Measurements from ENCODE around the gene TTN.

DNA sequence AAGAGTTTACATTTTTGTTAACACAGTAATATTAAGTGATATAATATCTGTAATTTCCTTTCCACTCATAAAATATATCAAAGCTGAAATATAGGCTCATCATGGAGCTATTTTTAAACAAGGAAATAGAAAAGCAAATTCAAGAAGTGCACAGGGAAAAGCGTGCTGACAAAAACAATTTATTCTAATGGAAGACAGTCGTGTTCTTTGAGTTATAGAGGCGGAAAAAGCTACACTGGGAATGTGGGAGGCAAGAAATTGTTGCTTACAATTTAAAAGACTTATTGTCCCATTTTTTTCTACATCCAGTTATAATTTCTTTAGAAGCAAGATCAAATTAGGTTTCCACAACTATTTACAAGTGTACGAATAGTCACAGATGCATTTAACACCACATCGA lies 3.2 kb upstream of the TTN start:
- TF ChIP-seq, protein P1, sequence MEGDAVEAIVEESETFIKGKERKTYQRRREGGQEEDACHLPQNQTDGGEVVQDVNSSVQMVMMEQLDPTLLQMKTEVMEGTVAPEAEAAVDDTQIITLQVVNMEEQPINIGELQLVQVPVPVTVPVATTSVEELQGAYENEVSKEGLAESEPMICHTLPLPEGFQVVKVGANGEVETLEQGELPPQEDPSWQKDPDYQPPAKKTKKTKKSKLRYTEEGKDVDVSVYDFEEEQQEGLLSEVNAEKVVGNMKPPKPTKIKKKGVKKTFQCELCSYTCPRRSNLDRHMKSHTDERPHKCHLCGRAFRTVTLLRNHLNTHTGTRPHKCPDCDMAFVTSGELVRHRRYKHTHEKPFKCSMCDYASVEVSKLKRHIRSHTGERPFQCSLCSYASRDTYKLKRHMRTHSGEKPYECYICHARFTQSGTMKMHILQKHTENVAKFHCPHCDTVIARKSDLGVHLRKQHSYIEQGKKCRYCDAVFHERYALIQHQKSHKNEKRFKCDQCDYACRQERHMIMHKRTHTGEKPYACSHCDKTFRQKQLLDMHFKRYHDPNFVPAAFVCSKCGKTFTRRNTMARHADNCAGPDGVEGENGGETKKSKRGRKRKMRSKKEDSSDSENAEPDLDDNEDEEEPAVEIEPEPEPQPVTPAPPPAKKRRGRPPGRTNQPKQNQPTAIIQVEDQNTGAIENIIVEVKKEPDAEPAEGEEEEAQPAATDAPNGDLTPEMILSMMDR (IDR thresholded peaks at IDR 0.05): no peak
- TF ChIP-seq, protein P2, sequence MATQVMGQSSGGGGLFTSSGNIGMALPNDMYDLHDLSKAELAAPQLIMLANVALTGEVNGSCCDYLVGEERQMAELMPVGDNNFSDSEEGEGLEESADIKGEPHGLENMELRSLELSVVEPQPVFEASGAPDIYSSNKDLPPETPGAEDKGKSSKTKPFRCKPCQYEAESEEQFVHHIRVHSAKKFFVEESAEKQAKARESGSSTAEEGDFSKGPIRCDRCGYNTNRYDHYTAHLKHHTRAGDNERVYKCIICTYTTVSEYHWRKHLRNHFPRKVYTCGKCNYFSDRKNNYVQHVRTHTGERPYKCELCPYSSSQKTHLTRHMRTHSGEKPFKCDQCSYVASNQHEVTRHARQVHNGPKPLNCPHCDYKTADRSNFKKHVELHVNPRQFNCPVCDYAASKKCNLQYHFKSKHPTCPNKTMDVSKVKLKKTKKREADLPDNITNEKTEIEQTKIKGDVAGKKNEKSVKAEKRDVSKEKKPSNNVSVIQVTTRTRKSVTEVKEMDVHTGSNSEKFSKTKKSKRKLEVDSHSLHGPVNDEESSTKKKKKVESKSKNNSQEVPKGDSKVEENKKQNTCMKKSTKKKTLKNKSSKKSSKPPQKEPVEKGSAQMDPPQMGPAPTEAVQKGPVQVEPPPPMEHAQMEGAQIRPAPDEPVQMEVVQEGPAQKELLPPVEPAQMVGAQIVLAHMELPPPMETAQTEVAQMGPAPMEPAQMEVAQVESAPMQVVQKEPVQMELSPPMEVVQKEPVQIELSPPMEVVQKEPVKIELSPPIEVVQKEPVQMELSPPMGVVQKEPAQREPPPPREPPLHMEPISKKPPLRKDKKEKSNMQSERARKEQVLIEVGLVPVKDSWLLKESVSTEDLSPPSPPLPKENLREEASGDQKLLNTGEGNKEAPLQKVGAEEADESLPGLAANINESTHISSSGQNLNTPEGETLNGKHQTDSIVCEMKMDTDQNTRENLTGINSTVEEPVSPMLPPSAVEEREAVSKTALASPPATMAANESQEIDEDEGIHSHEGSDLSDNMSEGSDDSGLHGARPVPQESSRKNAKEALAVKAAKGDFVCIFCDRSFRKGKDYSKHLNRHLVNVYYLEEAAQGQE (IDR thresholded peaks at IDR 0.05; ENCODE audit: insufficient read depth in 1 of 2, low read depth in 2 of 2, low read length in 1 of 2): no peak
- no peak for TF ChIP-seq POLR2AphosphoS5 (IDR thresholded peaks at IDR 0.05; ENCODE audit: low read depth, low read length)

All from Panc1 (cell line).